Astrocyte (in vitro differentiated cells and primary cell): ENCODE measurements around the gene ZFYVE28.
"Not testable (repeated sequence)": the region's sequence is repeated elsewhere in the genome, so short reads cannot be mapped to it uniquely, and the experiment has no call there.

Source experiments
- EZH2 ChIP-seq: IDR thresholded peaks from 2 replicates; pipeline ENCODE4 v1.6.1; 2012; ENCODE audit warnings: mild to moderate bottlenecking, low read length, inconsistent platforms; ENCODE audit not compliant: insufficient read depth
- TF ChIP-seq, protein P1 (sequence below): IDR thresholded peaks from 2 replicates; pipeline ENCODE4 v1.5.1; 2011; ENCODE audit warnings: low read depth, mild to moderate bottlenecking, inconsistent platforms, low read length, moderate library complexity; ENCODE audit not compliant: insufficient read depth

DNA sequence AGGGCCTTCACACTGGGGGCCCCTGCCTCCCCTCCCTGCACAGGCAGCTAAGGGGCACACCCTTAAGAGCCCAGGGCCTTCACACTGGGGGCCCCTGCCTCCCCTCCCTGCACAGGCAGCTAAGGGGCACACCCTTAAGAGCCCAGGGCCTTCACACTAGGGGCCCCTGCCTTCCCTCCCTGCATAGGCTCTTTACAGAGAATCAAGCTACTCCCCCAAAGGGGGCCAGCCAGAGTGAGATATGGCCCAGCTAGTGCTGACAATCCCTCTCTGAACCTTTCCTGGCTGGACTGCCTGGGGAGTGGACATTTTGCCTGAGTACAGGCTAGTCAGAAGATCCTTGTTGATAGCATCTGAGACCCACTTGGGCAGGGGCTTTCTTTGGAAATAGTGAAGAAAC lies 47.1 kb upstream of the ZFYVE28 start:
- TF ChIP-seq, protein P1, sequence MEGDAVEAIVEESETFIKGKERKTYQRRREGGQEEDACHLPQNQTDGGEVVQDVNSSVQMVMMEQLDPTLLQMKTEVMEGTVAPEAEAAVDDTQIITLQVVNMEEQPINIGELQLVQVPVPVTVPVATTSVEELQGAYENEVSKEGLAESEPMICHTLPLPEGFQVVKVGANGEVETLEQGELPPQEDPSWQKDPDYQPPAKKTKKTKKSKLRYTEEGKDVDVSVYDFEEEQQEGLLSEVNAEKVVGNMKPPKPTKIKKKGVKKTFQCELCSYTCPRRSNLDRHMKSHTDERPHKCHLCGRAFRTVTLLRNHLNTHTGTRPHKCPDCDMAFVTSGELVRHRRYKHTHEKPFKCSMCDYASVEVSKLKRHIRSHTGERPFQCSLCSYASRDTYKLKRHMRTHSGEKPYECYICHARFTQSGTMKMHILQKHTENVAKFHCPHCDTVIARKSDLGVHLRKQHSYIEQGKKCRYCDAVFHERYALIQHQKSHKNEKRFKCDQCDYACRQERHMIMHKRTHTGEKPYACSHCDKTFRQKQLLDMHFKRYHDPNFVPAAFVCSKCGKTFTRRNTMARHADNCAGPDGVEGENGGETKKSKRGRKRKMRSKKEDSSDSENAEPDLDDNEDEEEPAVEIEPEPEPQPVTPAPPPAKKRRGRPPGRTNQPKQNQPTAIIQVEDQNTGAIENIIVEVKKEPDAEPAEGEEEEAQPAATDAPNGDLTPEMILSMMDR, result not testable (repeated sequence)
- TF ChIP-seq EZH2, result not testable (repeated sequence)
